Ovary (tissue), 9 donors: Measurements from ENCODE around the gene VPS41. TPM values are rescaled to one million over a fixed set of nuclear protein-coding genes. Genes with fewer than 3 reads are reported as not detected.

Experiments
- DNase-seq, 5 donors: peaks; one replicate each; pipeline ENCODE4 v3.0.0-alpha.2; 2019 to 2020
- H3K27ac ChIP-seq, 2 donors: fragments of 200-600 bp; one replicate each; pipeline versions ENCODE4 v1.5.1 to v1.8.0; 2019 to 2022
- H3K27me3 ChIP-seq: fragments of 200-600 bp; one replicate; pipeline ENCODE4 v1.8.0; 2022
- H3K36me3 ChIP-seq: fragments of 200-600 bp; sonication (generic); one replicate; pipeline ENCODE4 v1.5.1; 2019
- H3K4me1 ChIP-seq: one replicate; pipeline ENCODE4 v1.8.1; 2013; ENCODE audit warnings: mild to moderate bottlenecking, moderate library complexity; ENCODE audit not compliant: insufficient read depth
- H3K4me3 ChIP-seq: fragments of 200-600 bp; sonication (generic); one replicate; pipeline ENCODE4 v1.5.1; 2017
- H3K9me3 ChIP-seq, 2 donors: fragments of 200-600 bp in 1 of 2; sonication (generic) in 1 of 2; one replicate each; pipeline versions ENCODE4 v1.5.1 to v1.8.1; 2013 to 2019; ENCODE audit warnings: mild to moderate bottlenecking in 1 of 2, moderate library complexity in 1 of 2
- EP300 ChIP-seq: sonication (generic); formaldehyde crosslinking; IDR thresholded peaks from one replicate; pipeline ENCODE4 v1.6.1; 2017; ENCODE audit warnings: antibody characterized with exemption
- POLR2A ChIP-seq: fragments of 450-650 bp; IDR thresholded peaks from one replicate; pipeline ENCODE4 v1.6.1; 2017; ENCODE audit warnings: antibody characterized with exemption, mild to moderate bottlenecking, moderate library complexity
- WGBS, 3 donors: extraction: QIAGEN DNeasy Blood & Tissue Kit in 1 of 3; methylation state at CpG; one replicate each; pipeline versions ENCODE4 v1.1.5 to v1.1.7; 2013 to 2017; 5-methylcytosine and 5-hydroxymethylcytosine counted together
- intact Hi-C, 4 donors: fragments of 100-400 bp; cut with DNase I; formaldehyde crosslinking; loops; one replicate each; pipeline versions ENCODE4 v1.11.0 to v1.15.1; 2022 to 2023
- polyA plus RNA-seq, 2 donors: library from polyadenylated mRNA; stranded (reverse); fragments of 200-250 nt in 1 of 2; fragments of 350-450 nt in 1 of 2; fragmentation: Illumina TruSeq in 1 of 2; extraction: RNeasy Lipid Tissue Mini Kit (QIAGEN cat#74804) in 1 of 2; gene quantifications; one replicate each; pipeline ENCODE4 v1.2.3, GENCODE V29; 2013 to 2014
- total RNA-seq, 7 donors: library from RNA; depleted of rRNA in 2 of 7; stranded (reverse); fragments of >200 nt in 2 of 7; fragmentation: NEBNext Ultra II Directional in 3 of 7; extraction: Animal tissue kit (Norgen Biotek cat#: 25700) in 3 of 7; gene quantifications; one replicate each; pipeline versions ENCODE4 v1.1.0 to v1.2.4, GENCODE V29; 2016 to 2023
- TF ChIP-seq, protein P1 (sequence below), 3 donors: fragments of 450-650 bp in 2 of 3; fragments of 200-600 bp in 1 of 3; IDR thresholded peaks; one replicate each; pipeline versions ENCODE4 v1.5.1 to v1.8.0; 2016 to 2022; ENCODE audit warnings: antibody characterized with exemption in 3 of 3, mild to moderate bottlenecking in 1 of 3
- donor health status: DM: no; HTN: no; CAD: no; lungs with moderate emphysema.
- donor health status: DM: no; HTN: no; CAD: no.
- donor health status: Bipolar disorder and iron deficiency.
- donor health status: DM: yes; HTN: yes; CAD: no.
- donor health status: DM: no; HTN: no; CAD: no.
- donor health status: DM: yes; HTN: yes; CAD: no.

VPS41 gene
- total and polyA plus RNA-seq, 9 donors, result 17.3 to 77.0 (median 57.2) TPM

DNA sequence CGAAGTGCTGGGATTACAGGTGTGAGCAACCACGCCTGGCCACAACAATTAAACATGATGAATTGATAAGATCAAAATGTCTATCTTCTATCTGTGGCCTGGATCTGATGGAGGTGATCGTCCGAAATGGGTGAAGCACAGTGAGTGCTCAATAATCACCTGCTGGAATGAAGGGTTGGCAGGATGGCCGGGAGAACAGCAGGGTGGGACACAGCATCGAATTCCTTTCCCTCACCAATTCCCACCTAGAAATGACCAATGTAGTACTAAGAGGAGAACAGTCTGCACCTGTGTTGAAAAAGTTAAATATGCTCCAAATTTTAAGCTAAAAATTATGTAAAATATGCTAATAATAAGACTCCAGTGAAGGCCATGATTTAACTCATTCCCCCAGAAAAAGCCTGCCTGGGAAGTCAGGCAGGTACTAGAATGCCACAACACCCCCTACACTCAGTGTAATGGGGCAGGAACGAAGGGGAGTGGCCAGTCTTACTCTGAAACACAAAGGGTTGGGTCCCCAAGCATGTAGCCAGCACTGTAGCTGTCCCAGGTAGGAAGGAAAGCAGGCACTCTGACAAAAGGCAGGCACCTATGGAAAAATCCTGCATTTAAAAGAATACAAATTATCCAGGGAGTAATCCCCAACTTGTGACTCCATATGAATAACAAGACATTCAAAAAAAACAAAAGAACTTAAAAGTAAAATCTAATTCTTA is 110.3 kb downstream of the VPS41 start:
- no peak overlapping the region for H3K27ac ChIP-seq
- TF ChIP-seq POLR2A (no peak), EP300 (no peak)
- TF ChIP-seq, protein P1, sequence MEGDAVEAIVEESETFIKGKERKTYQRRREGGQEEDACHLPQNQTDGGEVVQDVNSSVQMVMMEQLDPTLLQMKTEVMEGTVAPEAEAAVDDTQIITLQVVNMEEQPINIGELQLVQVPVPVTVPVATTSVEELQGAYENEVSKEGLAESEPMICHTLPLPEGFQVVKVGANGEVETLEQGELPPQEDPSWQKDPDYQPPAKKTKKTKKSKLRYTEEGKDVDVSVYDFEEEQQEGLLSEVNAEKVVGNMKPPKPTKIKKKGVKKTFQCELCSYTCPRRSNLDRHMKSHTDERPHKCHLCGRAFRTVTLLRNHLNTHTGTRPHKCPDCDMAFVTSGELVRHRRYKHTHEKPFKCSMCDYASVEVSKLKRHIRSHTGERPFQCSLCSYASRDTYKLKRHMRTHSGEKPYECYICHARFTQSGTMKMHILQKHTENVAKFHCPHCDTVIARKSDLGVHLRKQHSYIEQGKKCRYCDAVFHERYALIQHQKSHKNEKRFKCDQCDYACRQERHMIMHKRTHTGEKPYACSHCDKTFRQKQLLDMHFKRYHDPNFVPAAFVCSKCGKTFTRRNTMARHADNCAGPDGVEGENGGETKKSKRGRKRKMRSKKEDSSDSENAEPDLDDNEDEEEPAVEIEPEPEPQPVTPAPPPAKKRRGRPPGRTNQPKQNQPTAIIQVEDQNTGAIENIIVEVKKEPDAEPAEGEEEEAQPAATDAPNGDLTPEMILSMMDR (IDR thresholded peaks at IDR 0.05), result no peak
- no peaks in the 10 kb centered on the region for H3K27me3 ChIP-seq
- H3K4me1 ChIP-seq, result no peaks in the 10 kb centered on the region
- DNase-seq, result no peak
- intact Hi-C loops, result loop anchor here in 3 of 4 donors (5.0 to 10.0 kb wide), 5 partner anchors 66 to 719 kb away; no protein-coding TSS in a partner anchor
- no peaks in the 10 kb centered on the region for H3K36me3 ChIP-seq
- H3K9me3 ChIP-seq, result no peaks in the 10 kb centered on the region
- H3K4me3 ChIP-seq, result no peak overlapping the region
- WGBS, 3 donors, result 90 to 93% (median 93%) methylated on average over 7 of the region's 7 CpGs

DNA sequence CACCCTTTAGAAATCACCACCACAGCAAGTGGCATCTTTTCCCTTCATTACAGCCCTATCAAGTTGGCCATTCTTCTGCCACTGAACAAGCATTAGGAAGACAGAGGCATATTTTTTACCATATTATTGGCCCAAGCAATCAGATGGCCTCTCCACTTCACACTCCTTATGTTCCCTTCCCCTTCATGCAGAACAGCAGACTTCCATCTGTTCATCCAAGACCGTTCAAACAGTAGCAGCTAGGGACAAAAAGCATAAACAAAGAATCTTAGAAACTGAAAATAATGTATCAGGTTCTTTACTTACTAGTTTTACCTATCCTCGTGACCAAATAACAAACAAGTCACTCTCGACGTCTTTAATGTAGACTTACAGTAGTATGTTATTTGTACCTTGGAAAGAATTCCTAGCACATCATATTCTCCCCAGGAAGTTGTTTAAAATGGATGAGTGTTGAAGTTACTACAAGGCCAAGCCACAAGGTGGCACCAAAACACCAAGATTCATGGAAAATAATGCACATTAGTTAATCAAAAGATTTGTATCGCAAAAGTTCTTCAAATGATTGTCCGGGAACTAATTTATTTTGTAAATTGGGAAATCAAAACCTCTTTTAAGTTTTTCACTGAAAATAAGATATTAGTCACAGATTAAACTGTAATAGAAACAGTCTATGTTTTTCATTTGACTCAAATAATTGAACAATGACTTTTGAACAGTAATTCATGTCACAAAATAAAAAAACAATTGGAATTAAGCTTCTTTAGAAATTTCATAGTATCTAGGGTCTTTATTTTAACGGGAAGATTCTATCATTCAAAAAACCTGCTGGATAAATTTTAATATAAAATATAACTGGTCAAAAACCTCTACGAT is 112.1 kb downstream of the VPS41 start:
- Histone ChIP-seq H3K27me3 (no peaks in the 10 kb centered on the region), H3K4me3 (no peak overlapping the region), H3K9me3 (no peaks in the 10 kb centered on the region), H3K36me3 (no peaks in the 10 kb centered on the region), H3K4me1 (no peaks in the 10 kb centered on the region), H3K27ac (no peak overlapping the region)
- TF ChIP-seq, protein P1 (IDR thresholded peaks at IDR 0.05), result peak; percentile 52 to 75 (median 66)
- no peak for TF ChIP-seq EP300
- DNase-seq, result peak; percentile 9 to 52 (median 40)
- WGBS, 3 donors, result 24 to 28% (median 25%) methylated on average over 8 of the region's 8 CpGs
- intact Hi-C loops, result loop anchor here in 3 of 4 donors (5.0 to 10.0 kb wide), 5 partner anchors 68 to 720 kb away; no protein-coding TSS in a partner anchor

DNA sequence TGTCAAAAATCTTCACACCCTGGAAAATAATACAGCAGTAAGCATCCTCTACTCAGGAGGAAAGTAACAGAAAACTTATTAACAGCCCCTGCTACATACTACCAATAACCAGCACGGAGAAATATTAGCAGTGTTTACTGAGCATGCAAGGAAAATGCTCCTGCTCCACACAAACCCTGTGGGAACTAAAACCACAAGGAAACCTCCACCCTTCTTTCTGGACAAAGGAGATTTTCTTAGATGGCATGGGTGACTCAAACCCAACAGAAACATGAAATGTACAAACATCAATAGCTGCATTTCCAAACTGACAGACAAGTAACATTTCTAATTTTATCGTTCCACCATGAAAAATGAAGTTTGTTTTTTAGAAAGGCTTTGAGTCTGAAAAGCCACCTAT is 113.4 kb downstream of the VPS41 start:
- Histone ChIP-seq H3K4me3 (no peak overlapping the region), H3K27ac (no peak overlapping the region), H3K9me3 (no peaks in the 10 kb centered on the region), H3K36me3 (no peaks in the 10 kb centered on the region), H3K4me1 (no peaks in the 10 kb centered on the region), H3K27me3 (no peaks in the 10 kb centered on the region)
- intact Hi-C loops, result loop anchor here in 3 of 4 donors (5.0 to 10.0 kb wide), 5 partner anchors 69 to 722 kb away; no protein-coding TSS in a partner anchor
- no peak for DNase-seq
- TF ChIP-seq EP300 (no peak), POLR2A (no peak)
- TF ChIP-seq, protein P1 (IDR thresholded peaks at IDR 0.05), result no peak
- 87 to 97% (median 91%) methylated on average over 2 of the region's 2 CpGs for WGBS, 3 donors

DNA sequence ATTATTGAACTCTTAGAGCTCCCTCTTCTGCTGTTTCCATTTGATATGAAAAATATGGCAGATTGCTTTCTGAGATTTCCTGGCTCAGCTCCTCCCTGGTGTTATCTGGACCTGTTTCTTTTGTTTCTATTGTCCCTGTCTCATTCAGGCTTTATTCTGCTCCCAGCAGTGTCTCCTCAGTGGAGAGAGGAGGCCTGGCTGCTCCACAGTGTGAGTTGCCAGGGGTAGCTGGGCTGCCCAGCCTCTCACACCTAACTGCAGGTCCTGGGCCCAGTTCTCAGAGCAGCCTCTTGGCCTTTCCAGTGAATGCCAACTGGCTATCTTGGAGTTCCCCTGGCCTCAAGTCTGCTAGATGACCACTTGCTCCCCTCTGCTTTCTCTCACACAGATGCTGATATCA is 127.0 kb downstream of the VPS41 start:
- Histone ChIP-seq H3K36me3 (no peaks in the 10 kb centered on the region), H3K9me3 (no peaks in the 10 kb centered on the region), H3K27ac (no peak overlapping the region), H3K27me3 (no peaks in the 10 kb centered on the region), H3K4me3 (no peak overlapping the region), H3K4me1 (no peaks in the 10 kb centered on the region)
- intact Hi-C loops, result no loop called here
- DNase-seq, result no peak
- TF ChIP-seq POLR2A (no peak), EP300 (no peak)
- TF ChIP-seq, protein P1 (IDR thresholded peaks at IDR 0.05), result no peak
